ENCODE measurements around the gene LUC7L3.

Gene LUC7L3

DNA sequence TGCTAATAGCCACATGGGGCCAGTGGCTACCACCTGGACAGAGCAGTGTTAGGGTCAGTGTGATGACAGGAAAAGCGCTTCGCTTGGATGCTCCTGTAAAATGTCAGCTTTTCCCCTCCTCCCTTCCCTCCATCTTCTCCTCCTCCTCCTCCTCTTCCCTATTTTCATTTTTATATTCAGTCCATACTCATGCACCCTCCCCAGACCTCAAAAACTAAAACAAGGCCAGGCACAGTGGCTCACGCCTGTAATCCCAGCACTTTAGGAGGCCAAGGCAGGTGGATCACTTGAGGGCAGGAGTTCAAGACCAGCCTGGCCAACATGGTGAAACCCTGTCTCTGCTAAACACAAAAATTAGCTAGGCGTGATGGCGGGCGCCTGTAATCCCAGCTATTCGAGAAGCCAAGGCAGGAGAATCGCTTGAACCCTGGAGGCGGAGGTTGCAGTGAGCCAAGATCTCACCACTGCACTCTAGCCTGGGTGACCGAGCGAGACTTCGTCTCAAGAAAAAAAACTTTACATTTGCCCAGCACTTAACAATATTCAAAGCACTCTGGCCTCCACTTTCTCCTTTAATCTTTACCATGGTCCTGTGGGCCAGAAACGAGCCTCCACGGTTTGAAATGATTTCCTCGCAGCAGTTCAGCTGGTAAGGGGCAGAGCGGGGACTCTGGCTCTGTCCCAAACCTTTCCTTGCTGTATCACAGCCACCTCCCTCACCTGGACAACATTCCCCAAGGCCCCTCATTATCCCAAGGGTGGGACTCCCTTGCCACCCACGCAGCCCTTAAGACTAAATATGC, 33.5 kb upstream of the LUC7L3 start:
- no peak for DNase-seq (ENCODE audit: low spot score)

DNA sequence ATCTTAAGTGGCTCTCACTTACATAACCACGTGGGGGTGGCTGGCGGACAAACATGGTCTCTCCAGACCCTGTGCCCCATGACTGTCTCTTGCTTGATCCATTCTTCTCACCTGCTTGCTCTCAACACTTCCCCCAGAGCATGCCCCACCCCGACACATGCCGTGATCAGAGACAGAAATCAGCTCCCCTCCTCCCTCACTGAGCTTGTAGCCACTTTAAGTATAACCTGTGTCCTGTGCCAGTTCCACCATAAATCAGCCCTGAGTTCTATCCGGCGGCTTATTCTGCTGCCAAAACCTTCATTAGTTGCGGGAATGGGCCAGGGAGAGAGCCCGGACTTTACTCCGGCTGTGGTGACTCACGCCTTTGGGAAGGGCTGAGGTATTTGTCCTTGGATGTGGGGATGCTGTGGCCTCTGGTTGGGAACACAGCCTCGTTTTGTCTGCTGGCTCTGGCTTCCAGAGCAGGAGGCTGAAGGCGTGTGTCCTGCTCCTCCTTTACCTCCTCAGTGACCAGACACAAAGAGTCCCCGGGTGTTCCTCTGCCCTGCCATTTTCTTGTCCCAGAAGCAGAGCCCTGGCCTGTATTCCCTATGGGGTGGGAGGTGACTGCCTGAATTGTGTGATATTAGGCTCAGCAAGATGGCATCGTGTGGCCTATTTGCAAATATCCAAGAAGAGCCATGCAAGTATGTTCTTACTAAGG, 32.8 kb upstream of the LUC7L3 start:
- no peak for DNase-seq (ENCODE audit: low spot score)

DNA sequence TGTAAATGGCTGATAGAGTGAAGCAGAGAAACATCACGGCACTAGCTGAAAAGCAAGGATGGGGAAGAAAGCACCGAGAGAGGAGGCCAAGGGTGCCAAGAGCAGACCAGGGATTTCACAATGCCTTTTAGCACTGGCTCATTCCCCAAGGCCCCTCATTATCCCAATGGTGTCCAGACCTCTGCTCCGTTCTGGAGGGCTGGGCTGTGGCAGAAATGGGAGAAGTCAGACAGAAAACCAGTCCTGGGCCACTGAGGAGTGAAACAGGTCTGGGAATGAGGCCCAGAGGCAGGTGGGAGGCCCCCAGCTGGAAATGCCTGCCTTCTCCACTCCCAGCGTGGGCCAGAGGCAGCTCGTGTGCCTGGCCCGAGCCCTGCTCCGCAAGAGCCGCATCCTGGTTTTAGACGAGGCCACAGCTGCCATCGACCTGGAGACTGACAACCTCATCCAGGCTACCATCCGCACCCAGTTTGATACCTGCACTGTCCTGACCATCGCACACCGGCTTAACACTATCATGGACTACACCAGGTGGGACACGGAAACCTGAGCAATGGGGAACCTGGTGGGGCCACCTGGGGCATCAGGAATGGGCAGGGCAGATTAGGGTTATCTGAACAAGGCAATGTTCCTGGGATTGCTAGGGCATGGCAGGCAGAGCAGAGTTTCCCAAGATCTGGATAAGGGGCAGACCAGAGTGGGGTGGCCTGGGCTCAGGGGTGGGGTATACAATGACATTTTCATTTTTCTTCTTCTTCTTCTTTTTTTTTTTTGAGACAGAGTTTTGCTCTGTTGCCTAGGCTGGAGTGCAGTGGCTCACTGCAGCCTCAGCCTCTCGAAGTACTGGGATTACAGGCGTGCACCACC, 32.0 kb upstream of the LUC7L3 start:
- DNase-seq (ENCODE audit: low spot score), result peak; percentile 58

- no peak for DNase-seq (ENCODE audit: low spot score)
These were observed 31.2 kb upstream of the LUC7L3 start for GRCh38 chr17:50688245-50688644.

GRCh38 chr17:50689251-50689650, 30.2 kb upstream of the LUC7L3 start:
- no peak for DNase-seq (ENCODE audit: low spot score)

GRCh38 chr17:50689956-50690886, 29.2 kb upstream of the LUC7L3 start:
- DNase-seq (ENCODE audit: low spot score), result no peak

GRCh38 chr17:50690887-50691549, 28.4 kb upstream of the LUC7L3 start:
- DNase-seq (ENCODE audit: low spot score), result no peak

GRCh38 chr17:50691550-50692447, 27.6 kb upstream of the LUC7L3 start:
- peak; percentile 81 for DNase-seq (ENCODE audit: low spot score)

DNA sequence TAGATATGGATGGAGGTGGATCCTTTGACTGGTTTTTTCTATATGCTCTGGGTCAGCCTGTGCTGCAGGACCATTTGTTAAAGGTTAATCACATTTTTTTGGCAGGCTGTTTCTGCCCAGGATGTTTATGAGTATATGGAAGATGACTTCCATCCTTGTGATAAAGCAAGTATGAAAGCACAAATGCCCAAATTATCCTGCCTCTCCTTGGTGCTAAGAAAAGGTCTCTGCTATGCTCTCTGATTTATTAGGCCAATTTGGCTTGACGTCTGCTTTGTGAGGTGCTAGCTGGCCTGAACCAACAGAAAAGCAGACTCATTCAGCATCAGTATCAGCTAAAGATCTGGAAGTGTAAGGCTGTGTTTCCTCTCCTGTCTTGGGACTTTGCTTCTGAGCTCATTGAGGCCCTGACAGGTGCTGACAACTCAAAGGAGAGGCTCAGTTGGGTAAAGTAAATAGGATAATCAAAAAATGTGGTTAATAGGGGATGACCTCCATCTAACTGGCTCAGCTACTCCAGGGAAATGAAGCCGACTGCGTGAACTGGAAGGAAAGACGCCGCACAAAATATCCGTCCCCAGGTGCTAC, 26.9 kb upstream of the LUC7L3 start:
- no peak for DNase-seq (ENCODE audit: low spot score)

DNA sequence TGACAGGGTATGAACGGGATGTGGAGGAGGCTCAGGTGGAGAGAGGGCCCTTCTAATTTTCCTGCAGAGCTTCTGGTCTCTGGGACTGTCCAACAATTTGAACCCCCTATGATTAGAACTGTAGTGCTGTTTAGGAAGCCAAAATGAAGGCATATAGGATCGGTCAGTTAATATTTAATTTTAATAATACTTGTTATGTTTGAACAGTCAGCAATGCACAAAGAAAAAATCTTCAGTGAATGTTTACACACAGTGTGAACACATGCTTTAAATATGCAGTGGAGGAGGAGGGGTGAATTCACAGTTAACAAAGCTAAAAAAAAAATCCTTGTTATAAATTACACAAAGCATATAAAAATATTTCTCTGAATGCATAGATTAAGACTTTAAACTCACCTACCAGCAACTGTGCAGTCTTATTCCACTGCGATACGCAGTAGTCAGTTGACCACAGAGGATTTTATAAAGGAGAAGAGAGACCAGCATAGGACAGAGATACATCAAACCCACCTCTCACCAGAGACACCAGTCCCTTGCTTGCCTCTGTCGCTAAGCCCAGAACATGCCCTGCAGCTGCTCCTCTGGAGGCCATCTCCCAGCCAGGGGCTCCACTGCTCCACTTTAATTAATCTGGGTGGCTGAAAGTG, 26.2 kb upstream of the LUC7L3 start:
- DNase-seq (ENCODE audit: low spot score), result no peak

GRCh38 chr17:50696365-50696879, 23.0 kb upstream of the LUC7L3 start:
- DNase-seq (ENCODE audit: low spot score), result no peak

DNA sequence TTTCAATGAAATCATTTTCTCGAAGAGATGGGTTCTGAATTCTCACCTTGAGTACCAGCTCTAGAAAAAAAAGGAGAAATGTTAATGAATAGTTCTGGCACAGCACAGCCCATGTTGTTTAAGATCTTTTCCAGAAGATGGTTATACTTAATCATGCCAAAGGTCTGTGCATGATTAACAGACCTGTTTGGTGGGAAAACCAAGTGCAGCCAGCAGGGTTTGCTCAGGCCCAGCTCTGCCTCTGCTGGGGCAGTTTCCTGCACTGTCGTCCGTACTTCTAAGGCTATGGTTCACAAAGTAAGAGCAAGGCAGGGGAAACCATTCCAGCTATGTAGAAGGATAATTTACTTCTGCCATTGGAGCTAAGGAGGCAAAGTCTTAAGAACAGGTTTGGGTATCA, 22.3 kb upstream of the LUC7L3 start:
- no peak for DNase-seq (ENCODE audit: low spot score)

DNA sequence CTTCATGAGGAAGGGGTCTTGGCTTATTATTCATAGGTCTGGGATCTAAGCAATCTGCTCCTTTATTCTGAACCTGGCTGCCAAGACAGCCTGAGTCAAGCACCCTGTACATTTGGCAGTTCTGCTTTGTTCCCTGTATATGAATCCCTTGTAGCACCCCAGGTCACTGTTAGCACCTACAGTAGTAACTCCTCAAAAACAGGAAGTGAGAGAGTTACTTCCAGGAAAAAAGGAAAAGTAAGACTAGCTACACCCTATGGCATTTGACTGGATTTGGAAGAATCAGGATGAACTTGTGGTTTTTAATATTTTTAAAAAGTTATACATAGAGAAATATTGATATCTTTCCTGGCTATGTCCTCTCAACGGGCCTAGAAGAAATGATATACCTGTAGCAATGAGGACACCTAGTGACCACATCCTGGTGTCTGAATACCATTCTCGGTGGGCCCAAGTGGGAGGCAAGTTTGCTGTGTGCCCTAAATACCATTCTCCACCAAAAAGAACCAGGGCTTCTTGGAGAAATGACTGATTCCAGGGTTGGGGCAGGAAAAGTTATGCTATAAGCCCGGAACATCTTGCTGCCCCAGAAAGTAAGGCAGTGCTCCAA, 21.6 kb upstream of the LUC7L3 start:
- peak; percentile 48 for DNase-seq (ENCODE audit: low spot score)

DNA sequence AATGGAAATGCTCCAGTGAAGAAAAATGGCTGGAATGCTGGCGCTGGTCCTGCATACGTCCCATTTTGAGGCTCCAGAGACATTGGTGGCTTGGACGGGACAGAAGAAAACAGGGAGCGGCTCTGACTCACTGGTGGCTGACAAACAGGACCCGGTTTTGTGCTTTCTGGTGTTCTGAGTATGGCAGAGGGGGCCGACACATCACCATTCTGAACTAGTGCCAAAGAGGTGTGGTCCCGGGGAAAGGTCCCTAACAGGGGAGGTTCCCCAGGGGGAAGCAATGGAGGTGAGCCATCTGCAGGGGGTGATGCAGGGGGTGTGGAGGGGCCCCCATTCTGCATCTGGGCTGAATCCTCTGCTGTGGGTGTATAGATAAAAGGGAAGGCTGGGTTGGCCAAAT, 20.0 kb upstream of the LUC7L3 start:
- DNase-seq (ENCODE audit: low spot score), result no peak

DNA sequence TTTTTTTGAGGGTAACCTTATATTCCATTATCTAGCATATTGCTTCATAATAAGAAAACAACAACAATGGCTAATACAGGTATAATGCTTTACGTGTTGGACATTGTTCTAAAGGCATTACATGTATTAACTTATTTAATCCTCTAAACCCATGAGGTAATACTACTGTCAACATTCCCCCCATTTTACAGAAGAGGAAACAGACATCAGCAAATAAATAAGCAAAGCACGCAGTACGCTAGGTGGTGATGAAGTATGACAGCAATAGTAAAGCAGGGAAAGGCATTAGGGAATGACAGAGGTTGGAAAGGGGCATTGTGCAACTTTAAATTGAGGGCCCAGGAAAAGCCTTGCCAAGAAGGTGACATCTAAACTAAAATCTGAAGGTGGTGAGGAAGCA, 16.2 kb upstream of the LUC7L3 start:
- DNase-seq (ENCODE audit: low spot score), result no peak

DNA sequence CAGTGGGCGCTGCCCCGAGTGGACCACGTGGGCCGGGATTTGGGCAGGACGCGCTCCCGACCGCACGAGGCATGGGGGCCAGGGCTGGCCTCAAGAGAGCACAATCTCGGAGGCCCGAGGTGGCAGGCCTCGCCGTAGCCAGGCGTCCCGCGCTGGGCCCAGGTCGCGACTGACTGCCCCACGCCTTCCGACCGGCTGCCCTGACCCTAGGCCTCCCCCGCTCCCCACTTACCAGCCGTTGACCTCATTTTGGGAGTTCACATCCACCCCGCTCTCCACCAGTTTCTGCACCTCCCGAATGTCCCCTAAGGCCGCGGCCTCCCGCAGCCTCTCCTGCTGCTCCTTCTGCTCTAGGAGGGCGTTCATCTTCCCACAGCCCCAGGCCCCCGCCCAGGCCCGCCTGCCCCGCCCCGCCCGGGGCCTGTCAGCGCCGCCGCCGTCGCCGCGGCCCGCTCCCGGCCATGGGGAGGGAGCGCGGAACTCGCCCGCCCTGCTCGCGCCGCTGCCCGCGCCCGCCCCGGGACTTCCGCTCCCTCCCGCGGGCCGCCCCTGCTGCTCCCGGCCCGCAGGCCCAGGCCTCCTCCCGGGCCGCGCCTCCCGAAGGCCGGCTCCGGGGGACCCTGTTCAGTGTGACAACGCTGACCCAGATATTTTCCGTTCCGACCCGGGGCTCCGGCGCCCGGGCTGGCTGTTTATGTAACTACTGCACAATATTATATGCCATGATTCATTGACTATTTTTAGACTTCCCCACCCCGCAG, 11.9 kb upstream of the LUC7L3 start, which contains the start of gene ANKRD40:
ANKRD40 (minus strand) TSS at position 626 of the 761 bp plus-strand sequence; CDS start at position 366, 260 bp downstream.
- DNase-seq (ENCODE audit: low spot score), result peak; percentile 96
